ENCODE data around the gene NCKAP5L. TPM values are rescaled to one million over a fixed set of nuclear protein-coding genes. Genes with fewer than 3 reads are reported as not detected.
A peak's percentile ranks its signal among the peaks of the same experiment; 100 is the strongest.

NCKAP5L gene
- total RNA-seq, 2 donors from 2014 or later: 2.4 to 4.1 TPM

DNA sequence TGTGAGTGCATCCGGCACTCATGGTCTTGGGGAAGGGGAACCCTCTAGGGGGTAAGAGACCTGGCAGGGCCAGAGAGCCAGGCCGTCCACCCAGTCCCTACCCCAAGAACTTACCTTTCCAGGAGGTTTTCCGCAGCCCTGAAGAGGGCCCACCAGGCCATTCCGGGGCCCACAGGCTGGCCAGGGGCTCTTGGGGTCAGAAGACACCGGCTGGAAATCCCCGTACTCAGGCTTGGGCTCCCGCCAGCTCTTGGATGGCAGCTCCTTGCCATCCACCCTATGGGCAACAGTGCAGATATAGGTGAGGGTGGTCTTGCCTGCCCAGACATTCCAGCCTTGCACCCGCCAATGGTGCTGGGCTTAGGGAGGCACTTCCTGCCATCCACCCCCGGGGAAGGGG, 34.6 kb downstream of the NCKAP5L start:
- Histone ChIP-seq H3K9me3 (no peaks in the 10 kb centered on the region), H3K36me3 (no peaks in the 10 kb centered on the region), H3K9ac (ENCODE audit: low read depth in 2 of 2, low read length in 2 of 2) (peak overlapping the region in 1 of 2 donors; percentile 12), H3K4me1 (no peaks in the 10 kb centered on the region), H3K4me3 (no peak overlapping the region), H3K27ac (no peak overlapping the region), H3K27me3 (no peaks in the 10 kb centered on the region)
- intact Hi-C loops (cut with DNase I): no loop called here
- no peak for DNase-seq
- TF ChIP-seq, protein P1, sequence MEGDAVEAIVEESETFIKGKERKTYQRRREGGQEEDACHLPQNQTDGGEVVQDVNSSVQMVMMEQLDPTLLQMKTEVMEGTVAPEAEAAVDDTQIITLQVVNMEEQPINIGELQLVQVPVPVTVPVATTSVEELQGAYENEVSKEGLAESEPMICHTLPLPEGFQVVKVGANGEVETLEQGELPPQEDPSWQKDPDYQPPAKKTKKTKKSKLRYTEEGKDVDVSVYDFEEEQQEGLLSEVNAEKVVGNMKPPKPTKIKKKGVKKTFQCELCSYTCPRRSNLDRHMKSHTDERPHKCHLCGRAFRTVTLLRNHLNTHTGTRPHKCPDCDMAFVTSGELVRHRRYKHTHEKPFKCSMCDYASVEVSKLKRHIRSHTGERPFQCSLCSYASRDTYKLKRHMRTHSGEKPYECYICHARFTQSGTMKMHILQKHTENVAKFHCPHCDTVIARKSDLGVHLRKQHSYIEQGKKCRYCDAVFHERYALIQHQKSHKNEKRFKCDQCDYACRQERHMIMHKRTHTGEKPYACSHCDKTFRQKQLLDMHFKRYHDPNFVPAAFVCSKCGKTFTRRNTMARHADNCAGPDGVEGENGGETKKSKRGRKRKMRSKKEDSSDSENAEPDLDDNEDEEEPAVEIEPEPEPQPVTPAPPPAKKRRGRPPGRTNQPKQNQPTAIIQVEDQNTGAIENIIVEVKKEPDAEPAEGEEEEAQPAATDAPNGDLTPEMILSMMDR (IDR thresholded peaks at IDR 0.05): no peak

DNA sequence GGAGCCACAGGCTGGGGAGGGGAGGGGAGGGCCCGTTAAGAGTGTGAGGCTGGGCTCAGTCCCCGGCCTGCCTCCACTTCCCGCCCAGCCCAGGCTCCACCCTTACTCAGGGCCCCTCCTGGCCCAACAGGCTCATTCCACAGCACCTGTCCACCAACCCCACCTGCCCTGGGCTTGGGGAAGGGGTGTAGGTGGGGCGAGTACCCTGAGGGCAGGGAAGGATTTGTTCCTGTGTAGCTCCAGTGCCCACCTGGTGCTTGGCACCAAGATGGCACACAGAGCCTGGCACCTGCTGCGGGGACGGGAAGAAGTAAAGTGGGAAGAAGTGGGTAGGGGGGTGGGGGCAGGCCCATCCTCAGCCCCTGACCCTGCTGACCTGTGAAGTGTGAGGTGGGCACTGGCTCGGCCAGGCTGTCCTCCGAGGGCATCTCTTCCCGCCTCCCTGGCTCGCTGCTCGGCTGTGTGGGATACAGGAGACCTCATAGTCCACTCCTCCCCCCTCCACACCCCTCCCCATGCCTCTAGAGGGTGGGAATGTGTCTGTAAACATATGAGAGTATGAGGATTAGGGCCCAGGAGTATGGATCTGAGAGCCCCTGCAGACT, 35.1 kb downstream of the NCKAP5L start:
- Histone ChIP-seq H3K9me3 (no peaks in the 10 kb centered on the region), H3K27me3 (no peaks in the 10 kb centered on the region), H3K4me1 (no peaks in the 10 kb centered on the region), H3K36me3 (no peaks in the 10 kb centered on the region), H3K9ac (ENCODE audit: low read depth in 2 of 2, low read length in 2 of 2) (no peak overlapping the region), H3K4me3 (no peak overlapping the region), H3K27ac (no peak overlapping the region)
- intact Hi-C loops (cut with DNase I): no loop called here
- no peak for DNase-seq
- TF ChIP-seq, protein P1 (IDR thresholded peaks at IDR 0.05): no peak

DNA sequence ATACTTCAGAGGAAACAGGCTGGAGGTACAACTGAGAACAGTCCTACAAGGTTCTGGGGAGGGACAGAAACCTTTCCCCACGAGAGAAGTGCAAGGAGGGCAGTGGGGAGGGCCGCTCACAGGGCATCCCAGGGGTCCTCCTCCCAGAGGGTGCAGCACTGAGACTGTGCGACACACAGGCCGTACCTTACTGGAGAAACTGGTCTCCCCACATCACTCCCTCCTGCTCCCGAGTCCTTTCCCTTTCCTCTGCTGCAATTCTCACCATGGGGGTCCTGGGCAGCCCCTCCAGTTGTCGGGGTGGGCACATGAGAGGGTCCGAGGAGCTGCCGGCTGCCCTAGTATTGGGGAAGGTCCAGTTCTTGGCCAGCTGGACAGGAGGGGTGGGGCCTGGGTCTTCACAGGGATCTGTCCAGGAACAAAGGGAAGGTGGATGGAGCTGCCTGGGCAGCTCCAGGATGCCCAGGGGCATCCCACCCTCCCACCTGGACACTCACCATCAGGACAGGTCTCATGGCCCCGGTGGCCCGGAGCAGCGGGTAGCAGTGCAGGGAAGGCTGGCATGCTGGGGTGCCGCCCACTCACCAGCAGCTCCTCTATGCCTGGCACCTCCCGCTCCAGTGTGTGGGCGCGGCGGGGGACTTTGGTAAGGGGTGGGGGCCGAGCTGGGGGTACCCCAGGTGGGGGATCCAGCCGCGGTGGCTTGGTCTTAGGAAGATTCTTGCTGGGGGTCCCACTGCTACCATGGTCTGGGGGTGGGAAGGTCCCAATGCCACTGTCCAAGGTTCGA, 35.8 kb downstream of the NCKAP5L start:
- no peaks in the 10 kb centered on the region for H3K9me3 ChIP-seq
- H3K27ac ChIP-seq: no peak overlapping the region
- no peaks in the 10 kb centered on the region for H3K4me1 ChIP-seq
- no peaks in the 10 kb centered on the region for H3K36me3 ChIP-seq
- intact Hi-C loops (cut with DNase I): no loop called here
- no peak overlapping the region for H3K4me3 ChIP-seq
- no peak for DNase-seq
- TF ChIP-seq, protein P1 (IDR thresholded peaks at IDR 0.05): no peak
- no peaks in the 10 kb centered on the region for H3K27me3 ChIP-seq
- H3K9ac ChIP-seq (ENCODE audit: low read depth in 2 of 2, low read length in 2 of 2): no peak overlapping the region

DNA sequence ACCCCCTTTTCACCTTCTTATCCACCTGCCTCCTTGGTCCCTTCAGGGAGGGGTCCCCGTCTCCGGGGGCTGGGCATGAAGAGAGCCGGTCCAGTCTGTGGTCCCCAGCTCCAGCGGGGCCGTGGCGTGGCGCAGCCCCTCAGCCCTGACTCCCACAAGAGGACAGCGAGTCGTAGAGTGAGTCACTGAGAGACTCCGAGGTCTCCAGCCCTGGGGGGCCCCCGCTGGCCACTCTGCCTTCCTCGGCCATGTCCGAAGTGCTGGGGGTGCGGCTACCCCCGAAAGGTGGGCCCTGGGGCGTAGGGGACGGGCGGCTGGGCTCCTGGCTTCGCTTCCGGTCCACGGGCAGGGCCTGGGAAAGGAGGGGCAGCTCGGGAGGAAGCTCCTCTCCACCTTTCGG, 36.5 kb downstream of the NCKAP5L start:
- no peak overlapping the region for H3K27ac ChIP-seq
- H3K4me1 ChIP-seq: no peaks in the 10 kb centered on the region
- intact Hi-C loops (cut with DNase I): no loop called here
- H3K36me3 ChIP-seq: no peaks in the 10 kb centered on the region
- DNase-seq: no peak
- H3K9me3 ChIP-seq: no peaks in the 10 kb centered on the region
- TF ChIP-seq, protein P1 (IDR thresholded peaks at IDR 0.05): no peak
- H3K9ac ChIP-seq (ENCODE audit: low read depth in 2 of 2, low read length in 2 of 2): no peak overlapping the region
- no peak overlapping the region for H3K4me3 ChIP-seq
- H3K27me3 ChIP-seq: no peaks in the 10 kb centered on the region

DNA sequence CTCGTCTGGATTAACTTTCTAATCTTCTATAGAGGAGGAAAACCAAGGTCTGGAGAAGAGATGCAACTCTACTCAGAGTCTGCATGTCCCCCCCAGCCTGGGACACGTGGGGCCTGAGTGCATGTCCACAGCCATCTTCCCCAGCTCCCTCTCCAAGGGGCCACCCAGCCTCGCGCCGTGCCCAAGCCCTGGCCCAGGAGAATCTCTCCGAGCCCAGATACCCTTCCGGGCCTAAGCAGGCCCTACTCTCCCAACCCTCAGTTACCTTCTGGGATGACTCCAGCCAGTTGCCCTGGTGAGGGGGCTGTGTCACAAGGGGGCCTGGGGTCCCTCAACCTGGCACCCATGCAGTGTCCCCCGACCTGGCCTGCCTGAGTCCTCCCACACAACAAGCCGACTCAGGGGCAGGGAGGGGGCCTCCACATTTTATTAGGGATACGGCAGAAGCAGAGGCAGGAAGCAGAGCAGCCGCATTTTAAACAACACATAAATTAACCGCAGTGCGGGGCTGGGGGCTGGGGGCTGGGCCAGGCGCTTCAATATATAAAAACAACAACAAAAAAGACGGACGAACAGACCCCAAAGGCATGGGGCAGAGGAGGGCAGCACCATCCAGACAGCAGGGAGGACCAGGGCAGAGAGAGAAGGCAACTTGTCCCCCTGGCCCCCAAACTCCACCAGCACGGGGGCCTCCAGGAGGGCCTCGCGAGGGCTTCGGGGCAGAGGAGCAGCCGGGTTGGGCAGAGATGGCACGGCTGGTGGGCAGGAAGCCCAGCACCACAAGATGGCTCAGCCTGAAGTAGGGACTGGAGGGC, 37.3 kb downstream of the NCKAP5L start:
- Histone ChIP-seq H3K27me3 (no peaks in the 10 kb centered on the region), H3K4me3 (no peak overlapping the region), H3K9me3 (no peaks in the 10 kb centered on the region), H3K4me1 (no peaks in the 10 kb centered on the region), H3K36me3 (no peaks in the 10 kb centered on the region), H3K9ac (ENCODE audit: low read depth in 2 of 2, low read length in 2 of 2) (no peak overlapping the region), H3K27ac (no peak overlapping the region)
- DNase-seq: no peak
- intact Hi-C loops (cut with DNase I): no loop called here
- TF ChIP-seq, protein P1 (IDR thresholded peaks at IDR 0.05): no peak
